Natural killer cell treated with Interleukin-12 subunit alpha and Interleukin-12 subunit beta and Interleukin-15 and Interleukin-18, amount 100 ng/mL, for 72 hours (primary cell): Measurements from ENCODE around the gene FCRL5. TPM values are rescaled to one million over a fixed set of nuclear protein-coding genes. Genes with fewer than 3 reads are reported as not detected.

Experiments used
- ATAC-seq, 2 donors: fragments of 150-1000 bp; cut with Tn5 transposase in 1 of 2; sonication (Bioruptor Pico), chemical (Tn5 transposase) in 1 of 2; 2 replicates each; pipeline ENCODE4 v1.10.0; 2021
- DNase-seq: peaks from one replicate; pipeline ENCODE4 v3.0.0; 2022; ENCODE audit warnings: low spot score
- H3K27ac Mint-ChIP-seq, 2 donors: 1 replicate in 1 of 2; 2 replicates in 1 of 2; pipeline ENCODE4 v1.8.0; 2022; ENCODE audit warnings: mixed read lengths in 2 of 2, mild to moderate bottlenecking in 1 of 2, moderate library complexity in 1 of 2
- H3K27me3 Mint-ChIP-seq, 2 donors: 1 replicate in 1 of 2; 2 replicates in 1 of 2; pipeline ENCODE4 v1.8.0; 2022; ENCODE audit warnings: mixed read lengths in 2 of 2
- H3K36me3 Mint-ChIP-seq: one replicate; pipeline ENCODE4 v1.8.0; 2022; ENCODE audit warnings: mixed read lengths
- H3K4me1 Mint-ChIP-seq, 2 donors: 1 replicate in 1 of 2; 2 replicates in 1 of 2; pipeline ENCODE4 v1.8.0; 2022; ENCODE audit warnings: low read depth in 2 of 2, mixed read lengths in 2 of 2, mild to moderate bottlenecking in 1 of 2
- H3K4me3 Mint-ChIP-seq: one replicate; pipeline ENCODE4 v1.8.0; 2022; ENCODE audit warnings: mixed read lengths
- H3K9me3 Mint-ChIP-seq: 2 replicates; pipeline ENCODE4 v1.8.0; 2022; ENCODE audit warnings: mixed read lengths
- total RNA-seq, 2 donors: library from RNA; stranded (reverse); gene quantifications; one replicate each; pipeline ENCODE4 v1.2.3, GENCODE V29; 2022

Gene FCRL5
- total RNA-seq = under 1 TPM in 1 of 2 donors, not detected in 1; 0.39 TPM

DNA sequence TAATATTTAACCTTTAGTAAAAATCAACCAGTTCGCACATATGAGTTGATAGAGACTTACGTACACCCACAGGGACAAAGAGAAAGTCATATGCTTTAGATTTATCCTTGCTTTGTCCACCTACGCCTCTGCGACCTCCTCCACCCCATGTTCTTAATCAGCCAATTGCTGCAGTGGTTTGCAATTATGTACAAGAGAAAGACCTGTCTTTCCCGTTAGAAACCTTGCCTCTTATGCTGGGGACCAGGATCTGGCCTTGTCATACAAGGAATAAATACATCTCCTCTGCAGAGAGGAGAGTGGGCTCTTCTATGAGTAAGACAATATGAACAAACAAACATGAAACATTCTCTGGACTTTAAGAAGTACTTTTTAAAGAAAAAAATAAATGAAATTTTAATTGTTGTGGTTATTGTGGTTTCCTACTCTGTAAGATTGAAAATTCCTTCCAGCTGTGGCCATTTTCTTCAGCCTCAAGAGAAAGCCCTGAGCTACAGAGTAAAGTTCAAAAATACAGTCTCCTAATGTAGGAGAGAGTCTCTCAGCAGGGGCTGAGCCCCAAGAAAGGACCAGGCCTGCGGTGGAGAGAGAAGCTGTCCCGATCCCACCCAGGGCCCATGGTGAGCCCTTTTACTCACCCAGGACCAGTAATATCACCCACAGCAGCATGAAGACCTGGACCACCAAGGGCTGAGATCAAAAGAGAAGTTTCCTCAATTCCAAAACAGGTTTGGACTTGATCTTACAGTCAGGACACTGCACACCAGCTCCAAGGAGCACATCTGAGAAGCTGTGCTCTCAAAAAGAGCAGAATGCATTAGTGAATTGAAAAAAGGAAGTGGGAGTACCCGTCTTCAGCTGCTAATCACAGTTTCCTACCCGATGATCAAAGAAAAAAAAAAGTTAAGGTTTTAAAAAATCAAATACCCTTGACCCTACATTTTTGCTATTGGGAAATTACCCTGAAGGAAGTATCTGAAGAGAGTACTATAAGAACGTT is at the start of gene FCRL5:
Gene FCRL5 (minus strand): TSS at position 822 of the 1,000 bp plus-strand sequence. CDS start 153 bp downstream, at position 669.
- no peaks in the 10 kb centered on the region for H3K9me3 Mint-ChIP-seq
- no peak within 1 kb of the TSS for H3K27ac Mint-ChIP-seq
- no peaks in the 10 kb centered on the region for H3K4me1 Mint-ChIP-seq
- no peaks in the 10 kb centered on the region for H3K36me3 Mint-ChIP-seq
- DNase-seq = no peak
- H3K4me3 Mint-ChIP-seq = no peak within 1 kb of the TSS
- no peak for ATAC-seq
- peaks cover 15 to 19% of the 10 kb centered on the region in 2 donors for H3K27me3 Mint-ChIP-seq

DNA sequence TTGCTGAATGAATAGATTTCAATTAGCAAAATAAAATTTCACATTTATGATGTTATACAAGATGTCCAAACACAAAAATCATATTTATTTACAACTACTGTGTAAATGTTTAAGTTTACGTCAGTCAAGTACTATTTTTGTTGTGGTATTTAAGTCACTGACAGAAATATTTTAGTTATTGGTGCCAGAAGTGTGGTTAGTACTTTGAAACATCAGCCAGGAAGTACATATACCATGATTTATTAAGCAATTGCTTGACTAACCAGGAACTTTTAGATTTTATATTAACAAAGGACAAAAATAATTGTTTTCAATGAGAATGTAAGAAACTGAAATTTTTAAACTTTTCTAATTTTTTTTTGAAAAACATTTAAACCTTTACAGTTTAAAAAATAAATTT is 47.9 kb upstream of the FCRL5 start:
- Mint-ChIP-seq H3K9me3 (no peaks in the 10 kb centered on the region), H3K36me3 (peaks cover 2% of the 10 kb centered on the region), H3K4me1 (peaks cover 16 to 23% of the 10 kb centered on the region in 2 donors), H3K27ac (no peak overlapping the region), H3K27me3 (peaks cover 18 to 28% of the 10 kb centered on the region in 2 donors), H3K4me3 (no peak overlapping the region)
- ATAC-seq (no peak), DNase-seq (no peak)

DNA sequence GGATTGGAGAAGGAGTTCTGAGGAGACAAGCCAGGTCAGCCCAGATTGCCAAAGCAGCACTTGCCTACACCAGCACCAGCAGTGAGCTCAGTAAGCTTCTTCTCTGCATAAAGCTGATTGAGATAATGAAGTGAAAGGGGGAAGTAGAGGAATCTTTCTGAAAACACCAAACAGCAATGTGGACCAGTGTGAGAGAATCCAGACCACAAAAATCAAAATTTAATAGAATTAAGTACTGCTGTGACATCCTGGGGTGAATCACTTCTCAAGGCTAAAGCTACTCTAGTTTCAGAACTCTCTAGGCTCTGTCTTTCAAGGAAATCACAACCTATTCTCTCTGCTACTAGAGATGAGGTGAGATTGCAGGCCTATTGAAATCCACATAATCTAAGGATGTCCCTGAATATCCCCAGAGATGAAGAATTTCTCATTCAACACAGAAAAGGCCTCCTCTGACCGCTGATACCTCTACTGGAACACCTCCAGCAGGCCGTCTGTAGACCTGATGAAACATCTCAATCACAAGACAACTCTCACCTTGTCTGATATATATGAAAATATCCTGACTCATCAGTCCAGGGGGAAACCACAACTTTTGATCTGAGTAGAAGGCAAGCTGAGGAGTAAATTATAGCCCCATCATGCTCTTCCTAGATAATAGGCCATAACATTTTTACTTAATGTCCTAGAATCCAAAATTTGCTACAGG is 45.8 kb upstream of the FCRL5 start, which contains the start of gene FCRL4:
Gene FCRL4 (minus strand): TSS at position 127 of the 709 bp plus-strand sequence. CDS start 141 bp downstream, outside the sequence.
- Mint-ChIP-seq H3K9me3 (no peaks in the 10 kb centered on the region), H3K27ac (no peak within 1 kb of the TSS), H3K4me3 (peak within 1 kb of the TSS; percentile 56), H3K4me1 (peaks cover 17 to 25% of the 10 kb centered on the region in 2 donors), H3K36me3 (no peaks in the 10 kb centered on the region), H3K27me3 (peaks cover 10 to 17% of the 10 kb centered on the region in 2 donors)
- ATAC-seq (peak; percentile 78 to 89), DNase-seq (no peak)

DNA sequence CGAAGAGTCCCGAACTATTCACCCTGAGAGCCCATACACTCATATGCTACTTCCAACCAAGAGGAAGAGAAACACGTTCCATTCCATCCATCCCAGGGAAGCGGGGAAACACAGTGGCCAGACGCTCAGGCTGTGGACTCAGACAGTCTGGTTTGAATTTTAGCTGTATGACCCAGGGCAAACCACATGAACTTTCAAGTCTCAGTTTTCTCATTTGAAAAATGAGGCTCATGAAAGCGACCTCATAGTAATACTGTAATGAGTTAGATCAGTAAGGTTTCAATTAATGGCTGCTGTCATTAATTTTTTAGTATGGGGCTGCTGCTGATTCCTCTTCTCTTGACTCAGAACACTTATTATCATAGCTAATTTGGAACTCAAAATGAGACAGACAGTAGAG is 44.1 kb upstream of the FCRL5 start:
- Mint-ChIP-seq H3K36me3 (no peaks in the 10 kb centered on the region), H3K4me3 (no peak overlapping the region), H3K9me3 (no peaks in the 10 kb centered on the region), H3K4me1 (peaks cover 17 to 25% of the 10 kb centered on the region in 2 donors), H3K27me3 (peaks cover 5 to 7% of the 10 kb centered on the region in 2 donors), H3K27ac (no peak overlapping the region)
- no peak for ATAC-seq
- no peak for DNase-seq

DNA sequence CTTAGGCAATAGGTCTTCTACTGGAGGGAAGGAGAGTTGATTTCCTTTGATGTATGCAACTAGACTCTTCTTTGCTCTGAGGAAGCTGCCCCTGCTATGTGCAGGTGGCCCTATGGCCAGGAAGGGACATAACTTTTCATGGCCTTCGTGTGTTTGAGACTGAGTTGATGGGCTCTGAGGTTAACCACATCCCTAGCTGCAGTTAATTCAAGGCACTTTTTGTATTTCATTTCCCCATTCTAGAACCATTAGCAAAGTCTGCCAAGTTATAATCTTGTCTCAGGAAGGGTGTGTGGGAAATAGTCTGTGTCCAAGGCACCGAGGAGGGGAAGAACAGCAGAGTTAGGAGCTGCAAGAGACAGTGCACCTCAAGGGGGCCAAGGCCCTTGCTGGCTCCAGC is 43.0 kb upstream of the FCRL5 start:
- peak overlapping the region in 1 of 2 donors; percentile 4 for H3K27ac Mint-ChIP-seq
- peak overlapping the region; percentile 23 for H3K4me3 Mint-ChIP-seq
- no peak for DNase-seq
- peak; percentile 43 to 48 for ATAC-seq
- no peaks in the 10 kb centered on the region for H3K9me3 Mint-ChIP-seq
- H3K36me3 Mint-ChIP-seq = no peaks in the 10 kb centered on the region
- H3K27me3 Mint-ChIP-seq = peaks cover 0 to 9% of the 10 kb centered on the region in 2 donors
- H3K4me1 Mint-ChIP-seq = peaks cover 15 to 25% of the 10 kb centered on the region in 2 donors

DNA sequence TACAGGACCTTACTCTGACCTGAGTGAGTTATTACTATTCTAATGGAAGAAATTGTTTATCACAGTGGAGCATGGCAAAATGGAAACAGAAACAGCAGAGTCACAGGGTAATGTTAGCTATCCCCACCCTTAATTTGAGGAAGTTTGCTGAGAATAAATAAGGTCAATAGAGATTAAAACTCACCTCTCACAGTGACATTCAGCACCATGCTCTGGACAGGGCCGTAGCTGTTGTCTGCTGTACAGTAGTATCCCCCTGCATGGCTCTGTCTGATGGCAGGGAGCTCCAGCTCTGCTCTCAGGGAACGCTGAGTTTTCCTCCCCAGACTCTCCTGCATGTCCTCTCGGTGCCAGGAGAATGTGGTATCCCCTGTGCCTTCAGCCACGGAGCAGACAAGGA is 33.7 kb upstream of the FCRL5 start:
- peaks cover 5 to 27% of the 10 kb centered on the region in 2 donors for H3K27me3 Mint-ChIP-seq
- DNase-seq (no peak), ATAC-seq (no peak)
- H3K4me3 Mint-ChIP-seq = no peak overlapping the region
- no peaks in the 10 kb centered on the region for H3K9me3 Mint-ChIP-seq
- H3K27ac Mint-ChIP-seq = no peak overlapping the region
- H3K36me3 Mint-ChIP-seq = no peaks in the 10 kb centered on the region
- H3K4me1 Mint-ChIP-seq = no peaks in the 10 kb centered on the region

DNA sequence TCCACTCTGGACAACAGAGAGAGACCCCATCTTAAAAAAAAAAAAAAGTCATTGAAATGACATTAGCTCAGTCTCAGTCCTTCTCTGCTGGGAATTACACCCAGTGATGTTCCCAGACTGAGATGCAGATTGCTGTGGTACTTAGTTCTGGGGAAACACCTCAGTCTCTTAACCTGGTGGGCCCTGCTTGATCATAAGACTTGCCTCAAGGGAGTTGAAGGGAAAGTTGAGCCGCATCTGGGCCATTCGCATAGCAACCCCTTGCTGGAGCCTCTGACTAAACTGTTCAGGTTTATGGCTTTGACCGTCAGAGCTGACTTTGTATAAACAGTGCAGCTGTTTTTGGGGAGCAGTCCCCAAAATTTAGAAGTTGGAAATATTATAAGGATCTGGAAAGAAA is 32.2 kb upstream of the FCRL5 start:
- H3K27me3 Mint-ChIP-seq = peaks cover 5 to 22% of the 10 kb centered on the region in 2 donors
- peaks cover 5 to 7% of the 10 kb centered on the region in 2 donors for H3K4me1 Mint-ChIP-seq
- H3K27ac Mint-ChIP-seq = no peak overlapping the region
- no peak for DNase-seq
- no peak for ATAC-seq
- H3K9me3 Mint-ChIP-seq = no peaks in the 10 kb centered on the region
- H3K4me3 Mint-ChIP-seq = no peak overlapping the region
- H3K36me3 Mint-ChIP-seq = no peaks in the 10 kb centered on the region

DNA sequence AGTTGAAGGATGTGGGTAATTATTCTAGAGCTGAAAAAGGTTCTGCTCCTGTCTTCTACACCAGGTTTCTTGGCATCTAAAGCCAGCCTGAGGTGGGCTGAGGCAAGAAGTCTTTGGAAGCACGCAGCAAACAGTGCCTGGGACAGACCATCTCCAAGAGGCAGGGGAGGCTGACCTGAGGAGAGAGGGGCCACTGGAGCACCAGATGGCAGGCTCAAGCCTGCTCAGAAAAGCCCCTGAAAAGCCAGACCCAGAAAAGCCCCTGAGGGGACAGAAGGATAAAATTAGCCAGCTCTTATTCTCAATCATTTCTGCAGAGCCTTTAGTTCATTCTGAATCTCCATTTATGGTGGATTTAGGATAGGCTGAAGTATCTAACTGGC is 28.5 kb upstream of the FCRL5 start:
- Mint-ChIP-seq H3K36me3 (no peaks in the 10 kb centered on the region), H3K4me1 (peaks cover 5 to 7% of the 10 kb centered on the region in 2 donors), H3K4me3 (no peak overlapping the region), H3K27ac (no peak overlapping the region), H3K9me3 (no peaks in the 10 kb centered on the region), H3K27me3 (peaks cover 2 to 14% of the 10 kb centered on the region in 2 donors)
- ATAC-seq = no peak
- no peak for DNase-seq

DNA sequence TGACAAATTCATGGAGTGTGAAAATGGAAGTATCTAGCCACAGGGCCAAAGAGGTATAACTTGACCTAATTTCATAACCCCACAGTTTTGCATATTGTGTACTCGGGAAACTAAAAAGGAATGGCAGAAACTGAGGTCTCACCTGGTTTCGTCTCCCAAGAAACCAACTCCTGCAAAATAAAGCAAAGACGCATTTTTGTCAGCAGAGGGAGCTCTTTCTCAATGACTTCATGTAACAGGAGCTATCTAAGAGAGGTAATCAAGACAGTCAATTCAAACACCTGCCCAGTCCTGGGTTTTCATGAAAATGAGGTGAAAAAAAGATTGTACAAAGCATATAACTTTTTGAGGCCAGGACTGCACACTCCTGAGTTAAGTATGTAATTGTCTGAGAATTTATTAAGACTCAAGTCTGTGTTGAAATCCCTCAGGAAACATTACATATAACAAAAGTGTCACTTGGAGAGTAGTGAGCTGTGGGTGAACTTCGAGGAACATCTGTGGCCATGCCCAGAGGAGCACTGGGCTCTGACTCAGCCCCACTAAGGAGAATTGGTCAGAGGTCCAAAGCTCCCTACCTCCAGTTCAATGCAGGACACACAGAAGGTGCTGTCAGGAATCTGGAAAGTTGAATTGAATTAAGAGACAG is 28.0 kb upstream of the FCRL5 start:
- H3K4me3 Mint-ChIP-seq = no peak overlapping the region
- peak in 1 of 2 donors; percentile 55 for ATAC-seq
- H3K36me3 Mint-ChIP-seq = no peaks in the 10 kb centered on the region

DNA sequence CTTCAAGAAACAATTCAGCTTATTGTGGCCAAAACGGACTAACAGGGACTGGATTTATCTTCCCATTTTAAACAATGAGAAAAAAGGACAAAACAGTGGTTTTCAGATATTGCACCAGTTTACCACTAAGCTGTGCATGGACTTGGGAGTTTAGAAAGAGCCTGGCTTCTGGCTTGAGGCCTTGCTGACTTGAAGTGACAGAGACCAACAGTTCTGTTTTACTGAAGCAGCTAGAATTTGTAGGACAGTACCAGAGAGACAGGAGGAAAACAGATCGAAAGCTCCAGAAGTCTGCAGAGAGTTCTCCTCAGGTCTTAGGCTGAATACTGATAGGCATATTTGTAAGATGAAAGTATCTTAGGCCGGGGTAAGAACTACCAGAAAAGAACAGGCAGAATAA is 25.1 kb upstream of the FCRL5 start:
- Mint-ChIP-seq H3K9me3 (no peaks in the 10 kb centered on the region), H3K4me3 (no peak overlapping the region), H3K27ac (no peak overlapping the region), H3K4me1 (peaks cover 5 to 7% of the 10 kb centered on the region in 2 donors), H3K27me3 (peaks cover 6 to 36% of the 10 kb centered on the region in 2 donors), H3K36me3 (no peaks in the 10 kb centered on the region)
- DNase-seq = no peak
- no peak for ATAC-seq

More for the DNA sequence above, 28.0 kb upstream of the FCRL5 start:
- no peak overlapping the region for H3K27ac Mint-ChIP-seq
- DNase-seq = peak; percentile 70
- H3K27me3 Mint-ChIP-seq = peaks cover 2 to 16% of the 10 kb centered on the region in 2 donors
- H3K9me3 Mint-ChIP-seq = no peaks in the 10 kb centered on the region
- H3K4me1 Mint-ChIP-seq = peaks cover 5 to 7% of the 10 kb centered on the region in 2 donors

DNA sequence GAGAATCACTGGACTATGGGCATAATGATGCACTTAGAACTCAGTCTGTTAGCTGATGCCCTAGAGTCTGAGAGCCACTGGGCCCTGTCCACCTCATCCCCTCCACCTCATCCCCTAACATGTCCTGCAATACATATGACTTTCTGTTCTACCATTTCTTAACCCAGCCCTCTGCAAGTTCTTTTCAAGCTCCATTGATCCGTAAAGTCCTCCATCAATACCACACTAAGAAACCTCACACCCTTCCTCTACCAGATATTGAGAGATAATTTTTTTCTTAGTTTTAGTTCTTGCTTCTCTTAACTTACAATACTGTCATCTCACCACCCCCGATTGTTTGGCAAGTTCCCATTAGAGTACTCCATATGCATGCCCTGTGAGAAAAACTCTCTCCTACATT is 23.4 kb upstream of the FCRL5 start:
- ATAC-seq = no peak
- no peak overlapping the region for H3K27ac Mint-ChIP-seq
- no peaks in the 10 kb centered on the region for H3K36me3 Mint-ChIP-seq
- no peak for DNase-seq
- H3K4me1 Mint-ChIP-seq = peaks cover 5 to 7% of the 10 kb centered on the region in 2 donors
- H3K9me3 Mint-ChIP-seq = no peaks in the 10 kb centered on the region
- H3K4me3 Mint-ChIP-seq = no peak overlapping the region
- H3K27me3 Mint-ChIP-seq = peaks cover 6 to 36% of the 10 kb centered on the region in 2 donors

DNA sequence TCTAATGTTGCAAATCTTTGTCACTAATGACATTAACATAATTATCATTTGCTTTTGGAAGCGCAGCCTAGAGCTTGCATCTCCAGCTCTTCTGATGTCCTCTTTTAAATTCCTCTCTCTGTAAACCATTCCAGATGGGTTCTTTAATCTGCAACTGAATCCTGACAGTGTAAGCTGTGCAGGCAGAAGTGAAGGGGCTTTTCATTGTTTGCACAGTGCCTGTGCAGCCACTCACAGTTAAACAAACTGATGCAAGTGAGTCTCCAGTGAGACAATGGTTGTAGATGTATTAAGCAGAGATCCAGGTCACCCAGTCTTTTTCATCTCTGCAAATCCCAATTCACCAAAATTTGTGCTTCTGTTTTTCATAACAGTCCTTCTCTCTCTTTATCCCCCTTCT is 22.5 kb upstream of the FCRL5 start:
- no peak overlapping the region for H3K27ac Mint-ChIP-seq
- no peak for DNase-seq
- H3K36me3 Mint-ChIP-seq = no peaks in the 10 kb centered on the region
- no peaks in the 10 kb centered on the region for H3K4me1 Mint-ChIP-seq
- no peak overlapping the region for H3K4me3 Mint-ChIP-seq
- H3K9me3 Mint-ChIP-seq = no peaks in the 10 kb centered on the region
- peaks cover 6 to 36% of the 10 kb centered on the region in 2 donors for H3K27me3 Mint-ChIP-seq
- no peak for ATAC-seq

DNA sequence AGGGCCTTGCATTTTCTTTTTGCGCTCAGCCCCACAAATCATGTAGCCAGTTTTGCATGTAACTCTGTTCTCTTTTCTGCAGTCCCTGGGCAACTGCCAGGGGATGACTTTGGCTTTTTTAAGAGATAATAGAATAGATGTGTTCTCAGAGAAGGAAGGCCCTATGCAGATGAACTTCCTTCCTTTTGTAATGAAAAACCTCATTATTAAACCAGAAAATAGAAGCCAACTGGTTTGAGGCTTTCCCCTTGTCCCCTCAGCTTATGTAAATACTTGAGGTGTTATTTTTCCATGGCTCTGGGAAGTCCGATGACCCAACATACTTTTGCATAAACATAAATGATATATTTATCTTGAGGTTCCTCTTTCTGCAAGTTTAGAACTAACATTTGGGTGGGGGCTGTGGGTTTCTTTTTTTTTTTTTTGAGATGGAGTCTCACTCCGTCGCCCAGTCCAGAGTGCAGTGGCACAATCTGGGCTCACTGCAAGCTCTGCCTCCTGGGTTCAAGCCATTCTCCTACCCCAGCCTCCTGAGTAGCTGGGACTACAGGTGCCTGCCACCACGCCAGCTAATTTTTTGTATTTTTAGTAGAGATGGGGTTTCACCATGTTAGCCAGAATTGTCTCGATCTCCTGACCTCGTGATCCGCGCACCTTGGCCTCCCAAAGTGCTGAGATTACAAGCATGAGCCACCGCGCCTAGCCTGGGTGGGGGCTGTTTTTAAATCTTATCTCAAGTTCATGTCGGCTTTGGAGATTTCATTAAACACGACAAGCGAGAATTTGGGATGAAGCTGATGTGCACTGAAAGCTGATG is 14.4 kb upstream of the FCRL5 start:
- no peak for DNase-seq
- no peak for ATAC-seq
- Mint-ChIP-seq H3K27me3 (peaks cover 14 to 39% of the 10 kb centered on the region in 2 donors), H3K9me3 (no peaks in the 10 kb centered on the region), H3K4me3 (no peak overlapping the region), H3K4me1 (peaks cover 0 to 5% of the 10 kb centered on the region in 2 donors), H3K36me3 (no peaks in the 10 kb centered on the region), H3K27ac (no peak overlapping the region)
